GM18867 (cell line): Measurements from ENCODE around the gene PM20D1.
"Not testable (repeated sequence)": the region's sequence is repeated elsewhere in the genome, so short reads cannot be mapped to it uniquely, and the experiment has no call there.

Source experiments
- ATAC-seq: cut with Tn5 transposase; IDR thresholded peaks from one replicate; pipeline ENCODE4 v1.9.1; 2021; ENCODE audit warnings: mild to moderate bottlenecking, moderate library complexity; ENCODE audit not compliant: unreplicated experiment

PM20D1 gene

DNA sequence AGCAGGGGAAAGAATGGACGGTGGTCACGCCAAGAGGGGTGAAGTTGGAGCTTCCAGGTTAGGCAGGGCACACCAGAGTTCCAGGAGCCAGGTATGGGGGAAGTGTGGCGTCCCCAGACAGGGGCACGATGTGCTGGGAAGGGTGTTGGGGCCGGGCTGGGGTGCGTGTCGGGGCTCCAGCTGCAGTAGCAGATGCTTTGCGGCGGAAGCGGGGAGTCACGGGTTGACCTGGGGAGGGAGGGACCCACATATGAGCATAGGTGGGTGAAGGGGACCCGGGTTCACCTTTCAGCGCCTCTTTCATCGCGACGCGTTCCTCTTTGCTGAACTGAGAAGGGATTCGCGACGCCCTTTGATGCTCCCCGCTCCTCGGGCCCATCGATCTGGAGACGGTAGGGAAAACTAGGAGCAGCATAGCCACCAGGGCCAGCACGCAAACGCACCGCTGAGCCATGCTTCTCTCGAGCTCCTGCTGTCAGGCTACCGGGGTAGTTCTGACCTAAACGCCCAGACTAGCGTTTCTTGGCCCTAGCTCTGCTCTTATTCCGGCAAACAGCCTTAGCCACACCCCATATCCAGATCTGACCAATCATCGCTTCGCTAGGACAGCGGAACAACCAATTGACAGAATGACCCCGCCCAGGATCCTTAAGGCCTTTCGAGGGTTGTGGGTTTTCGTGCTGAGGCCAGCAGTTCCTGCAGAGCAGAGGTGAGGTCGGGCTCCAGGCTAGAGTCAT lies at the start of gene PM20D1:
PM20D1 (minus strand) TSS at position 514 of the 737 bp plus-strand sequence; CDS start at position 454, 60 bp downstream.
- ATAC-seq, result peak; percentile 99

DNA sequence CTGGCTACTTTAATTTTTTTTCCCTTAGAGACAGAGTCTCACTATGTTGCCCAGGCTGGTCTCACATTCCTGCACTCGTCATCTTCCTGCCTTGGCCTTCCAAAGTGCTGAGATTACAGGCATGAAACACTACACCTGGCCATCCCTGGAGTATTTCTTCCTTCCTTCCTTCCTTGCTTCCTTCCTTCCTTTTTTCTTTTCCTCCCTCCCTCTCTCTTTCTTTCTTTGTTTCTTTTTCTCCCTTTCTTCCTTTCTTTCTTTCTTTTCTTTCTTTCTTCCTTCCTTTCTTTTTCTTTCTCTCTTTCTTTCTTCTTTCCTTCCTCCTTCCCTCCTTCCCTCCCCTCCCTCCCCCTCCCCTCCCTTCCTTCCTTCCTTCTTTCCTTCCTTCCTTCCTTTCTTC lies 46.4 kb upstream of the PM20D1 start:
- ATAC-seq, result no peak

DNA sequence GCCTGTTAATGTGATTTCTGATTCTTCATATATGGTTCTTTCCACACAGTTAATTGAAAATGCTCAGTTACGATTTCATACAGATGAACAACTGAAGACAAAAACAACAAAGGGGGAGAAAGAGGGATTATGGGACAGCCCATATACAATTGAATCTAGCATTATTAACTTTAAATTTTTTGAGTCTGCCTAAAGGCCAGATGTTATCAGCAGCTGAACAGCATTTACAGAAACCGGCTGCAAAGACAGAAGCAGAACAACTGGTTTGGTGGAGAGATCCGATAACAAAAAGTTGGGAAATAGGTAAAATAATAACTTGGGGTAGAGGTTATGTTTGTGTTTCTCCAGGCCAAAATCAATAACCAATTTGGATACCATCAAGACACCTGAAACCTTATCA lies 44.2 kb upstream of the PM20D1 start:
- ATAC-seq, result not testable (repeated sequence)

DNA sequence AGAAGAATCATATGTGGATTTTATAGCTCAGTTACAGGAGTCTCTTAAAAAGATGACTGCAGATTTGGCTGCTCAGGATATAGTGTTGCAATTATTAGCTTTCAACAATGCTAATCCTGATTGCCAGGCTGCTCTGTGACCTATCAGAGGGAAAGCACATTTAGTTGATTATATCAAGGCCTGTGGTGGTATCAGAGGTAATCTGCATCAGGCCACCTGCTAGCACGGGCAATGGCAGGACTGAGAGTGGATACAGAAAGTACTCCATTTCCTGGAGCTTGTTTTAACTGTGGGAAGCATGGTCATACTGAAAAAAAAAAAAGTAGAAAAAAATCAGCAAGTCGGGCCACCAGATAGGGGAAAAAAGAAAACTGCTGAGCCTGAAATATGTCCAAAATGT lies 42.2 kb upstream of the PM20D1 start:
- not testable (repeated sequence) for ATAC-seq

DNA sequence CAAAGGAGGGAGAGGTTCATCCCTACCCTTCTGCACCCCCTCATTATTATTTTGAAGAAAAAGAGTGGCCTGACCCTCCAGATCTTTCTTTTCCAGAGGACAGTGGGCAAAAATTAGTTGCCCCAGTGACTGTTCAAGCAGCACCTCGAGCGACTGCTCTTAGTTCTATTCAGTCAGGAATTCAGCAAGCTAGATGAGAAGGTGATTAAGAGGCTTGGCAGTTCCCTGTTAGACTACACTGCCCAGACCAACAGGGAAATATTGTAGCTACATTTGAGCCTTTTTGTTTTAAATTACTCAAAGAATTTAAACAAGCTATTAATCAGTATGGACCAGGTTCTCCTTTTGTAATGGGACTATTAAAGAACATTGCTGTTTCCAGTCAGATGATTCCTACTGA lies 41.5 kb upstream of the PM20D1 start:
- ATAC-seq, result not testable (repeated sequence)

- ATAC-seq, result not testable (repeated sequence)
These were observed 40.7 kb upstream of the PM20D1 start for GRCh38 chr1:205890631-205891030.

DNA sequence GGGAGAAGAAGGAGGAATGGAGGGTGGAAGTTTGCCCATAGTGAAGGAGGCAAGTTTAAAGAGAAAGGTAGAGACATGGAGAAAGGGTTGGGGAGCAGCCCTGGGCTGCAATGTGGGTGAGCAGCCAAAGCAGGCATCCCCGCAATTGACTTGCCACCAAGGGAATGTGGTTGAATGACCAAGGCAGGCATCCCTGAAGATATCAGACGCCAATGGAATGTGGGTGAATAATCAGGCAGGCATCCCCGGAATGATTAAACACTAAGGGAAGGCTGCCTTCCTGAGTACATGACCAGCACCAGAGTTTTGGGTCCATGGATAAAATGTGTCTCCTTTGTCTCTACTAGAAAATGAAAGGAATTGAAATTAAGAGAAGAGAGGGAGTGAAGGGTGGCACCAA lies 39.8 kb upstream of the PM20D1 start:
- not testable (repeated sequence) for ATAC-seq

- ATAC-seq, result not testable (repeated sequence)
These were observed 39.1 kb upstream of the PM20D1 start for GRCh38 chr1:205889006-205889405.

DNA sequence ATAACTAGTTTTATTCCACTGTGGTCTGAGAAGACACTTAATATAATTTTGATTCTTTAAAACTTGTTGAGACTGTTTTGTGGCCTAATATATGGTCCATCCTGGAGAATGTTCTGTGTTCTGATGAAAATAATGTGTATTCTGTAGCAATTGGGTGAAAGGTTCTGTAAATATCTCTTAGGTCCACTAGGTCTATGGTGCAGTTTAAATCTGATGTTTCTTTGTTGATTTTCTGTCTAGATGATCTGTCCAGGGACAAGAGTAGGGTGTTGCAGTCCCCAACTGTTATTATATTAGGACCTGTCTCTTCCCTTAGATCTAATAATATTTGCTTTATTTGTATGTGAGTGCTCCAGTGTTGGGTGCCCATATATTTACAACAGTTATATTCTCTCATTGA lies 33.9 kb upstream of the PM20D1 start:
- no peak for ATAC-seq

GRCh38 chr1:205880923-205881322 lies 31.0 kb upstream of the PM20D1 start:
- ATAC-seq, result no peak

- ATAC-seq, result no peak
These were observed 30.0 kb upstream of the PM20D1 start for GRCh38 chr1:205879974-205880373.

GRCh38 chr1:205878026-205878425 lies 28.1 kb upstream of the PM20D1 start:
- no peak for ATAC-seq

GRCh38 chr1:205873148-205873547 lies 23.2 kb upstream of the PM20D1 start:
- not testable (repeated sequence) for ATAC-seq

- ATAC-seq, result no peak
These were observed 20.3 kb upstream of the PM20D1 start for GRCh38 chr1:205870236-205870635.

DNA sequence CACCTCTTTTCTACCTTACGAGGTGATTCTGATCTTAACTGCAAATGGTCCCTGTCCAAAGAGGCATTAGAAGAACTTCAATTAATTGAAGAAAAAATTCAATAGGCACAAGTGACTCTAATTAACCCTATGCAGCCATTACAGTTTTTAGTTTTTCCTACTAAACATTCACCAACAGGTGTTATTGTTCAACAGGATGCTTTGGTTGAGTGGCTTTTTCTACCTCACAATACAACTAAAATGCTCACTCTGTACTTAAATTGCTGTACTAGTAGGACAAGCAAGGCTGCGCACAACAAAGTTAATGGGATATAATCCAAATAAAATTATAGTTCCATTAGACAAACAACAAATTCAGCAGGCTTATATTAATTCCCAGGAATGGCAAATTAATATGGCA lies 11.6 kb upstream of the PM20D1 start:
- ATAC-seq, result no peak

DNA sequence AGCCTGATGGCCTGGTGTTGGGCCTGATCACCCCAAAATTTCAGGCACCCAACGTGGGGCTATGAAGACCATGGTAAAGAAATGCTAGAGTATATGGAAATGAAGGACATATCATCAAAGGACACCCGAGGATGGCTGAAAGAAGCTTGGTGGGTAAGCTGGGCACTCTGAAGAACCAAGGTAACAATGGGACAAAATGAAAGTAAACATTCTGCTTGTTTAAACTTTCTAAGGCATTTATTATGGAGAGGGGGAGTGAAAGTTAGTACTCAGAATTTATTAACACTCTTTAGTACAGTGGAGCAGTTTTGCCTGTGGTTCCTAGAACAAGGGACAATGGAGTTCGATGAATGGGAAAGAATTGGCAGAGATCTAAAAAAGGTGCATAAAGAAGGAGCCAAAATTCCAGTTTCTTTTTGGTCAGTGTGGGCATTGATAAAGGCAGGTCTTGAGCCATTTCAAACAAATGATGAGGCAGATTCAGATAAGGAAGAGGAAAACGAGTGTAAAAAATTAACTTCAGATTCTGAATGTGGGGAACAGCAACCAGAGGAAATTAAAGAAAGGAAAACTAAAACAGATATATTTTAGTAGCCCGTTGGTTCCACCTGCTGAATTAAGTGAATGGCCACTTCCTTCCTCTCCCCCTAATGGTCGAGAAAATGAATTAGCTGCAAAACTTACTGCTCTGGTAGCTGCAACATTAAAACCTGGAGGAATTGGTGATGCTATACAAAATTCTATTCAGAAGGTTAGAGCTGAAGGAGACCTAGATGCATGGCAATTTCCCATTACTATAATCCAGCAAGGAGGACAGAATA lies 8.4 kb upstream of the PM20D1 start:
- ATAC-seq, result no peak

DNA sequence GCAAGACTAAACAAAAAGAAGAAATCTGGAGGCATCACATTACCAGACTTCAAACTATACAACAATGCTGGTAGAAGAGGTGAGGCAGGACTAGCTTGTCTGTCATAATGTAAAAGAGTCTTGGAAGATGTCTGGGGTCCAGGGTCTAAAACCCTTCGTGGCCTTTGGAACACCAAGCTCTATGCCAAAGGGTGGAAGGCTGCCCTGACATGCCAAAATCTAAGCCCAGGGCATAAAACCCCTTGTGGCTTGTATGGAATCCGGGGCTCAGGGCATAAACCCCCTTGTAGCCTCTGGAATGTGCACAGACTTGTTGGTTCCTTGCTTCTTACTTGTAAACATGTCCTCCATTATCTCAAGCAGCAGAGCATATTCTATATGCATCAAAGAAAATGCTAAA lies 7.6 kb upstream of the PM20D1 start:
- ATAC-seq, result not testable (repeated sequence)

DNA sequence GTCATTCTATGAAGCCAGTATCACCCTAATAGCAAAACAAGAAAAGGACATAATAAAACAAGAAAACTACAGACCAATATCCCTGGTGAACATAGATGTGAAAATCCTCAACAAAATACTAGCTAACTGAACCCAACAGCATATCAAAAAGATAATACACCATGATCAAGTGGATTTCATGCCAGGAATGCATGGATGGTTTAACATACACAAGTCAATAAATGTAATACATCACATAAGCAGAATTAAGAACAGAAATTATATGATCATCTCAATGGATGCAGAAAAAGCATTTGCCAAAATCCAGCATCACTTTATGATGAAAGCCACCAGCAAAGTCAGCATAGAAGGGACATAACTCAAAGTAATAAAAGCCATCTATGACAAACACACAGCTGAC lies 6.5 kb upstream of the PM20D1 start:
- ATAC-seq, result no peak

DNA sequence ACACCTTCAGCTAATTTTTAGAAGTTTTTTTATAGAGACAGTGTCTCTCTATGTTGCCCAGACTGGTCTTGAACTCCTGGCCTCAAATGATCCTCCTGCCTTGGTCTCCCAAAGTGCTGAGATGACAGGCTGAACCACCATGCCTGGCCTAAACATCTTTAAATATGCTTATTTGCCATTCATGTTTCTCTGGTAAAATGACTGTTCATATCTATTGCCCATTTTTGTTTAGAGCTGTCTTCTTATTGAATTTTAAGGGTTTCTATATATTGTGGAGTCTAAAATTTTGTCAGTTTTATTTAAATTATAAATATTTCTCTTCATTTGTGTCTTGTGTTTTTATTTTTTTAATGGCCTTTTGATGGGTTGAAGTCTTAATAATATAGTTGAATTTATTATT lies 3.0 kb upstream of the PM20D1 start:
- ATAC-seq, result no peak

- no peak for ATAC-seq
These were observed 2.1 kb upstream of the PM20D1 start for GRCh38 chr1:205851993-205852392.

- no peak for ATAC-seq
These were observed 6.7 kb downstream of the PM20D1 start for GRCh38 chr1:205843036-205843859.
